Measurements from ENCODE around the gene PIGB. TPM values are rescaled to one million over a fixed set of nuclear protein-coding genes. Genes with fewer than 3 reads are reported as not detected.

PIGB gene
- 8.5 and 9.0 TPM in 2 replicates for total RNA-seq

GRCh38 chr15:55318588-55319494, at the start of gene PIGB, which contains the start of gene PIGBOS1:
Gene PIGB, plus strand, starts transcription at chr15:55319222. Its CDS starts 29 bp downstream, at chr15:55319251.
Gene PIGBOS1, minus strand, starts transcription at chr15:55319123. Its CDS starts 1,331 bp downstream, at chr15:55317792.

GRCh38 chr15:55289746-55290527, 29.1 kb upstream of the PIGB start, which contains the start of gene RAB27A:
Gene RAB27A, minus strand, starts transcription at chr15:55289813. Its CDS starts 54,879 bp downstream, at chr15:55234934.

Other genes with a start within 250 kb of the PIGB start
- gene RSL24D1, start 122.3 kb upstream of the PIGB start, total RNA-seq, result 104 and 187 TPM in 2 replicates
- gene RAB27A, start 29.4 kb upstream of the PIGB start, total RNA-seq, result 13.0 and 19.0 TPM in 2 replicates
- gene PIGBOS1, start 99 bp upstream of the PIGB start, total RNA-seq, result 4.9 and 8.2 TPM in 2 replicates
- 81.0 and 134 TPM in 2 replicates for gene CCPG1, start 89.1 kb downstream of the PIGB start, total RNA-seq
- gene PIERCE2, start 89.3 kb downstream of the PIGB start, total RNA-seq, result 1.4 and 2.1 TPM in 2 replicates
- 0.68 and 1.6 TPM in 2 replicates for gene DNAAF4, start 189.0 kb downstream of the PIGB start, total RNA-seq